ENCODE data around the gene PAFAH1B2.

DNA sequence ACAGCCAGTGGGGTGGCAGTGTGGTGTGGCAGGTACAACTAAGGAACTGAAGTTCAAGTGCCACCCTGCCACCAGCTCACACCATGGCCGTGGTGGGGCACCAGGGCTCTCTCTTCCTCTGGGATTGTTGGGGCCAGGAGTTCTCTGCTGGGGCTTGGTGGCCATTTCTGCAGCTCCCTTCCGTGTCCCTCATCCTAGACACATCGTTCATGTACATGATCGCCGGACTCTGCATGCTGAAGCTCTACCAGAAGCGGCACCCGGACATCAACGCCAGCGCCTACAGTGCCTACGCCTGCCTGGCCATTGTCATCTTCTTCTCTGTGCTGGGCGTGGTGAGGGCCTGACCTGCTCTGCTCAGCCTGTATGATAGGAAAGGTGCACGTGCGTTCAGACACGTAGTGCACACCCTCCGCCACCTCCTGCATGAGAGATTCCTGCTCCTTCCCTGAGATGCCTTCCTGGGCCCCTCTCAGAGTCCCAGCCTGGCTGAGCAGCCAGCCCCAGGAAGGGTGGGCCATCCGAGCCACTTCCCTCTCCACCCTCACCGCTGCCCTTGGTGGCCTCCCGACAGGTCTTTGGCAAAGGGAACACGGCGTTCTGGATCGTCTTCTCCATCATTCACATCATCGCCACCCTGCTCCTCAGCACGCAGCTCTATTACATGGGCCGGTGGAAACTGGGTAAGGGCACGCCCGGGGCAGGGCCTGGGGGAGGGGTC is 47.8 kb downstream of the PAFAH1B2 start:
- TF ChIP-seq, protein P1, sequence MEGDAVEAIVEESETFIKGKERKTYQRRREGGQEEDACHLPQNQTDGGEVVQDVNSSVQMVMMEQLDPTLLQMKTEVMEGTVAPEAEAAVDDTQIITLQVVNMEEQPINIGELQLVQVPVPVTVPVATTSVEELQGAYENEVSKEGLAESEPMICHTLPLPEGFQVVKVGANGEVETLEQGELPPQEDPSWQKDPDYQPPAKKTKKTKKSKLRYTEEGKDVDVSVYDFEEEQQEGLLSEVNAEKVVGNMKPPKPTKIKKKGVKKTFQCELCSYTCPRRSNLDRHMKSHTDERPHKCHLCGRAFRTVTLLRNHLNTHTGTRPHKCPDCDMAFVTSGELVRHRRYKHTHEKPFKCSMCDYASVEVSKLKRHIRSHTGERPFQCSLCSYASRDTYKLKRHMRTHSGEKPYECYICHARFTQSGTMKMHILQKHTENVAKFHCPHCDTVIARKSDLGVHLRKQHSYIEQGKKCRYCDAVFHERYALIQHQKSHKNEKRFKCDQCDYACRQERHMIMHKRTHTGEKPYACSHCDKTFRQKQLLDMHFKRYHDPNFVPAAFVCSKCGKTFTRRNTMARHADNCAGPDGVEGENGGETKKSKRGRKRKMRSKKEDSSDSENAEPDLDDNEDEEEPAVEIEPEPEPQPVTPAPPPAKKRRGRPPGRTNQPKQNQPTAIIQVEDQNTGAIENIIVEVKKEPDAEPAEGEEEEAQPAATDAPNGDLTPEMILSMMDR (IDR thresholded peaks at IDR 0.05) = no peak
- TF ChIP-seq POLR2A (IDR thresholded peaks at IDR 0.05) = no peak

All from body of pancreas (tissue), 4 donors.